Mesodermal cell (in vitro differentiated cells): ENCODE results near the gene GBX1.

Source experiments
- H3K27ac ChIP-seq: 2 replicates; pipeline ENCODE4 v1.7.0; 2013; ENCODE audit warnings: mild to moderate bottlenecking, low read depth, low read length, moderate library complexity; ENCODE audit not compliant: severe bottlenecking
- H3K36me3 ChIP-seq: 2 replicates; pipeline ENCODE4 v1.7.1; 2013; ENCODE audit warnings: mild to moderate bottlenecking, low read length, moderate library complexity; ENCODE audit not compliant: control insufficient read depth, insufficient read depth
- H3K4me1 ChIP-seq: one replicate; pipeline ENCODE4 v1.7.1; 2013; ENCODE audit warnings: mild to moderate bottlenecking, low read length; ENCODE audit not compliant: insufficient read depth, control insufficient read depth, poor library complexity, severe bottlenecking
- H3K4me3 ChIP-seq: 2 replicates; pipeline ENCODE4 v1.7.0; 2013; ENCODE audit warnings: low read length, control low read depth, mild to moderate bottlenecking; ENCODE audit not compliant: insufficient read depth, poor library complexity, severe bottlenecking; ENCODE audit errors: extremely low read depth
- H3K9me3 ChIP-seq: 2 replicates; pipeline ENCODE4 v1.7.1; 2013; ENCODE audit warnings: mild to moderate bottlenecking, low read length, moderate library complexity; ENCODE audit not compliant: control insufficient read depth
- WGBS, 2 experiments: methylation state at CpG; one replicate each; pipeline ENCODE4 v1.1.5; 2013; ENCODE audit warnings: missing lambda C conversion rate in 2 of 2; ENCODE audit not compliant: insufficient coverage in 2 of 2; 5-methylcytosine and 5-hydroxymethylcytosine counted together

The GBX1 gene

GRCh38 chr7:151146761-151147160, 20.7 kb downstream of the GBX1 start:
- Histone ChIP-seq H3K9me3 (no peaks in the 10 kb centered on the region), H3K4me3 (no peak overlapping the region), H3K27ac (no peak overlapping the region), H3K36me3 (peaks cover 38% of the 10 kb centered on the region), H3K4me1 (no peaks in the 10 kb centered on the region)
- 94 to 100% methylated on average over 3 of the region's 3 CpGs for WGBS, 2 experiments

DNA sequence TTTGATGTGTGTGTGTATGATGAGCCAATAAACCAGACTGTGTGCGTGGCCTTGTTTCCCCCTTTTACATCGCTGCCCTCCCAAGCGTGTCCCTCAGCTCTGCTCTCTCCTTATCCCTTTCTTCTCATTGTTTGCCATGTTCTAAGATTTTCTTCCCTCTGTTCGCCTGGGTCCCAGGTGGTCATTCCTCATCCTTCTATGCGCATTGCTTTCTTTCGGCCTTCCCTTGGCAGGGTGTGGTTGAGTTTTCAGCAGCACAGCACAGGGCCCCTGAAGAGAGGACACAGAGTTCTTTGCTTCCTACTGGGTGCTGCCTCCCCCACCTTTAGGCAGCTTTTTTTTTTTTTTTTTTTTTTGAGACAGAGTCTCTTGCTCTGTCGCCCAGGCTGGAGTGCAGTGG, 23.1 kb downstream of the GBX1 start:
- H3K4me1 ChIP-seq, result no peaks in the 10 kb centered on the region
- WGBS, 2 experiments, result 92 to 100% methylated on average over 5 to 6 of the region's 7 CpGs
- peaks cover 61% of the 10 kb centered on the region for H3K36me3 ChIP-seq
- H3K27ac ChIP-seq, result no peak overlapping the region
- H3K4me3 ChIP-seq, result no peak overlapping the region
- no peaks in the 10 kb centered on the region for H3K9me3 ChIP-seq

DNA sequence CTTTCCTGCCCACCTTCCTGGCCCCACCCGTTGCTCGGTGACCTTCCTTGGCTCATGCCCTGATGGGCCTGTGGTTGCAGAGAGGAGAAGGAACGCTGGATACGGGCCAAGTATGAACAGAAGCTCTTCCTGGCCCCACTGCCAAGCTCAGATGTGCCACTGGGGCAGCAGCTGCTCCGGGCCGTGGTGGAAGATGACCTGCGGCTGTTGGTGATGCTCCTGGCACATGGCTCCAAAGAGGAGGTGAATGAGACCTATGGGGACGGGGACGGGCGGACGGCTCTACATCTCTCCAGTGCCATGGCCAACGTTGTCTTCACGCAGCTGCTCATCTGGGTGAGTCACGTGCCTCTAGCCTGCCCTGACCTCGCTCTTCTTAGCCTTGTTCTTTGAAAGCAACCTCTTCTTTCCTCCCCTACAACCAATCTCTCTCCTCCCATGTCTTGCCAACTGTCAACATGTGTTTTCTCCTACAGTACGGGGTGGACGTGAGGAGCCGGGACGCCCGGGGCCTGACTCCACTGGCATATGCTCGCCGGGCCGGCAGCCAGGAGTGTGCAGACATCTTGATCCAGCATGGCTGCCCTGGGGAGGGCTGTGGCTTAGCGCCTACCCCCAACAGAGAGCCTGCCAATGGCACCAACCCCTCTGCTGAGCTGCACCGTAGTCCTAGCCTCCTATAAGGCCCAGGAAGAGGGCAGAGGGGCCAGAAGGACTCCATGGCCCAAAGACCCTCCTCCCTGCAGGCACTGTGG, 24.1 kb downstream of the GBX1 start:
- peaks cover 68% of the 10 kb centered on the region for H3K36me3 ChIP-seq
- no peak overlapping the region for H3K27ac ChIP-seq

DNA sequence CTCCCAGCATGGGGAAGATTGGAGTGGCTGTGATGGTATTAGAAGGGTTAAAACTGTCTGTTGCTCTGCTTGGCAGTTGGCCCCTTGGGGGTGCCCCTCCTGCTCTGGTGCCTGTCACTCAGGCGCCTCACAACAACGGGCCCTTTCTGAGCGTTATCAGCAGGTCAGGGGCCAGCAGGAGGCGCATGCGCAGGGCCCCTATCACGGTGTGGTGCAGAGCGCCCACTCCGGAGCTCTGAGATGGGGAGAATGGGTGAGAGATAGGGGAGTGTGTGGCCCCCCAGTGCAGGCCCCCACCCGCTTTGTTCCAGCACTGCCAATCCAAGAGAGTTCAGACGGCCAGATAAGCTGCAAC, 24.8 kb downstream of the GBX1 start:
- 83 to 87% methylated on average over 6 to 10 of the region's 10 CpGs for WGBS, 2 experiments
- no peaks in the 10 kb centered on the region for H3K9me3 ChIP-seq
- H3K4me1 ChIP-seq, result peaks cover 9% of the 10 kb centered on the region
- H3K4me3 ChIP-seq, result no peak overlapping the region
- H3K36me3 ChIP-seq, result peaks cover 72% of the 10 kb centered on the region
- no peak overlapping the region for H3K27ac ChIP-seq

More for the DNA sequence above, 24.1 kb downstream of the GBX1 start:
- WGBS, 2 experiments, result 97% methylated on average over 19 to 24 of the region's 25 CpGs
- no peak overlapping the region for H3K4me3 ChIP-seq
- H3K9me3 ChIP-seq, result no peaks in the 10 kb centered on the region
- H3K4me1 ChIP-seq, result peaks cover under 1% of the 10 kb centered on the region

- H3K27ac ChIP-seq, result no peak overlapping the region
- H3K36me3 ChIP-seq, result peaks cover 78% of the 10 kb centered on the region
These were observed 25.4 kb downstream of the GBX1 start for GRCh38 chr7:151141855-151142685.

GRCh38 chr7:151141311-151141854, 26.1 kb downstream of the GBX1 start:
- Histone ChIP-seq H3K36me3 (peaks cover 85% of the 10 kb centered on the region), H3K9me3 (no peaks in the 10 kb centered on the region), H3K4me1 (peaks cover 10% of the 10 kb centered on the region), H3K4me3 (no peak overlapping the region), H3K27ac (no peak overlapping the region)
- 88 to 94% methylated on average over 5 to 6 of the region's 9 CpGs for WGBS, 2 experiments

More at GRCh38 chr7:151141855-151142685, 25.4 kb downstream of the GBX1 start:
- 96 to 97% methylated on average over 27 to 30 of the region's 31 CpGs for WGBS, 2 experiments
- H3K4me3 ChIP-seq, result no peak overlapping the region
- no peaks in the 10 kb centered on the region for H3K9me3 ChIP-seq
- H3K4me1 ChIP-seq, result peaks cover 10% of the 10 kb centered on the region

GRCh38 chr7:151140826-151141225, 26.7 kb downstream of the GBX1 start:
- H3K4me3 ChIP-seq, result no peak overlapping the region
- no peak overlapping the region for H3K27ac ChIP-seq
- H3K36me3 ChIP-seq, result peaks cover 89% of the 10 kb centered on the region
- H3K4me1 ChIP-seq, result peaks cover 10% of the 10 kb centered on the region
- no peaks in the 10 kb centered on the region for H3K9me3 ChIP-seq
- 90 to 97% methylated on average over 5 to 7 of the region's 7 CpGs for WGBS, 2 experiments

DNA sequence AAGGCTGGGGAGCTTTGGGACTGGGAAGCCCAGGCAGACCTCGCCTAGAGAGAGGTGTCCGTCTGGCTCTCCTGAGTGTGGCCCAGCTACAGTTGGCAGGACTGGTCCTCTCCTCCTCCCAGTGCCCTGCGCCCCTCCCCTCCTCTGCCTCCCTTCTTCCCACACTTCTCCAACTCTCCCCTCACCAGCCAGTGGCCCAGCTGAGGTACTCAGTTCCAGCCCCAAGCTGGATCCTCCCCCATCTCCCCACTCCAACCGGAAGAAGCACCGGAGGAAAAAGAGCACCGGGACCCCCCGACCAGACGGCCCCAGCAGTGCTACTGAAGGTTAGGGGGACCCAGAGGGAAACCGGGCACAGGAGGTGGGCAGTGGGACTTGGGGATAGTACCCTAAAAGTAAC, 27.7 kb downstream of the GBX1 start:
- Histone ChIP-seq H3K36me3 (peaks cover 92% of the 10 kb centered on the region), H3K27ac (no peak overlapping the region), H3K4me3 (no peak overlapping the region), H3K4me1 (peaks cover 10% of the 10 kb centered on the region), H3K9me3 (no peaks in the 10 kb centered on the region)
- 93 to 100% methylated on average over 2 to 3 of the region's 9 CpGs for WGBS, 2 experiments

DNA sequence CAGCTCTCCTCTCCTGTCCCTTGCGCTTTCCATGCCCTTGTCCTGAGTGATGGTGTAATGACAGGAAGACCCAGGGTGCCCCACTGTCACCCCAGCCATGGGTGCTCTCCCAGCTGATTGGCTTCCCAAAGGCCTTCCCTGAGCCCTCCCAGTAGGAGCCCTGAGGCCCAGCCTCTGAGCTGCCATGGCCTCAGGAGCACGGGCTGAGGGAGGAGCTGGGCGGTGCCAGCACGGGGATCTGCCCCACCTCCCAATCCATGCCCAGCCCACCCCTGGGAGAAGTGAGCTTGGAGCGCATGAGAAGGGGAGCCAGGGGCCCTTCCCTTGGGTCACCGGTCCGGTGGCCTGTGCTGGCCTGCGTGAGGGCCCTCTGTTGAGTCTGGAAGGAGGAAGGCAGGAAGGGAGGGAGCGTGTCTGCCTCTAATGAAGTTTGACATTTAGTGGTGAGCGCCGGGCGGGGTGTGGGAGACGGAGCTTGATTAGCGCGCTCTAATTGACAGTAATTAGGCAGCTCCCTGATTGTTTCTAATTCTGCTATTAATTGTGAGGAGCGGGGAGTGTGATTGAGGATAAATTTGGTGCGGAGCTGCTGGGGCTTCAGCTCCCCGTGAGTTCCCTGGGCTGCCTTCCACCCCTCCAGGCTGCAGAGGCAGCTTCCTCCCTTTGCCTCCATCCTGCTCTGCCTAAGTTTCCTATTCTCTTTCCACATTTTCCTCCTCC, 28.3 kb downstream of the GBX1 start:
- no peak overlapping the region for H3K27ac ChIP-seq
- H3K9me3 ChIP-seq, result no peaks in the 10 kb centered on the region
- WGBS, 2 experiments, result 80 to 83% methylated on average over 3 to 14 of the region's 18 CpGs
- no peak overlapping the region for H3K4me3 ChIP-seq
- H3K36me3 ChIP-seq, result peaks cover 92% of the 10 kb centered on the region
- H3K4me1 ChIP-seq, result peaks cover 10% of the 10 kb centered on the region

DNA sequence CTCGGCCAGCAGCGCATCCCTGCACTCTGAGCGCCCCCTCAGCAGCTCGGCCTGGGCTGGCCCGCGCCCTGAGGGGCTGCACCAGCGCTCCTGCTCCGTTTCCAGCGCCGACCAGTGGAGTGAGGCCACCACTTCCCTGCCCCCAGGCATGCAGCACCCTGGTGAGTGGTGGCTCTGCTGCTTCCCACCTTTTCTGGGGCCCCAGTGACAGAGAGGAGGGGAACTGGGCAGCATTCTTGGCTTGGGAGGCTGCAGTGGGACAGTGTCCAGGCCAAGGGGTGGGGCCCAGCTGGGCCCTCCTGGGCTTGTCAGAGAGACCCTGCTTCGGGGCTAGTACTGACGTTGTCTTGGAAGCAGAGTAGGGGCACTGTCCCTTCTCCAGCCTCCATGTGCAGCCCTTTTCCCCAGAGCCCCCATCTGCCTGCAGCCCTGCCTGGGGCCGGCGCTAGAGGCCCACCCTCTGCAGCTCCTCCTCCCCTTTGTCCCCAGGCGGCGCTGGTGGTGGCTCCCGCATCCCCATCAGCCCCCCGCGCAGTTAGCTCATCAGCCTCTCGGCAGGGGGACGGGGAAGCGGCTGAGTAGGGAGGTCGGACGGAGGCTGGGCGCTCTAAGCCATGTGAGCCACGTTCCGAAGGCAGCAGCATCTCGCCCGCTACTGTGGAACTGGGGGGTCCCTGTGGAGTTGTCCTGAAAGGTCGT, 29.2 kb downstream of the GBX1 start:
- H3K9me3 ChIP-seq, result no peaks in the 10 kb centered on the region

More for the DNA sequence above, 29.2 kb downstream of the GBX1 start:
- H3K4me3 ChIP-seq, result no peak overlapping the region
- H3K4me1 ChIP-seq, result peaks cover 10% of the 10 kb centered on the region
- peaks cover 92% of the 10 kb centered on the region for H3K36me3 ChIP-seq
- WGBS, 2 experiments, result 55 to 56% methylated on average over 15 to 24 of the region's 30 CpGs
- H3K27ac ChIP-seq, result no peak overlapping the region
